Rectal smooth muscle tissue (tissue), 1 donor: ENCODE results near the gene CEBPZ.

Experiments used
- H3K27ac ChIP-seq: one replicate; pipeline ENCODE4 v1.7.0; 2013; ENCODE audit warnings: low read depth, low read length, inconsistent platforms
- H3K27me3 ChIP-seq: one replicate; pipeline ENCODE4 v1.7.0; 2013; ENCODE audit warnings: low read length; ENCODE audit not compliant: control insufficient read depth, insufficient read depth
- H3K36me3 ChIP-seq: one replicate; pipeline ENCODE4 v1.7.0; 2013; ENCODE audit warnings: low read length; ENCODE audit not compliant: control insufficient read depth, insufficient read depth
- H3K4me1 ChIP-seq: one replicate; pipeline ENCODE4 v1.7.0; 2013; ENCODE audit warnings: low read length; ENCODE audit not compliant: control insufficient read depth, insufficient read depth
- H3K4me3 ChIP-seq: one replicate; pipeline ENCODE4 v1.7.0; 2013; ENCODE audit warnings: low read length
- H3K9ac ChIP-seq: one replicate; pipeline ENCODE4 v1.7.0; 2013; ENCODE audit warnings: low read length

The CEBPZ gene

DNA sequence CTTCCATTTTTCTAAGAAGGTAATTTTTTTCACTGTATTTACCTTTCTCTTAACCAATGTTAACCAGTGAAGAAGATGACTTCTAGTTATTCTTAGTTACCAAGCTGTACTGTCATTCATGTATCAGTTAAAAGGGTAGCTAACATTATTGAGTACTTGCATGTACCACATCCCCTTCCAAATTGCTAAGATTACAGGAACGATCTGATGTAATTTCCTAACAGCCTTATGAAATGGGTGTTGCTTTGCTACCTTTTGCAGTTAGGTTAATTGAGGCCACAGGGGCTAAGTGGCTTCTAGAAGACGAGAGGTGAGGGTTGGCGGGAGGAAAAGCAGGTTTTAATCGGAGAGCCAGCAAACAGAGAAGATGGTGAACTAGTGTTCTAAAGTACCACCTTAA, 41.1 kb downstream of the CEBPZ start:
- Histone ChIP-seq H3K4me3 (no peak overlapping the region), H3K27ac (no peak overlapping the region), H3K9ac (no peak overlapping the region), H3K27me3 (no peaks in the 10 kb centered on the region), H3K36me3 (no peaks in the 10 kb centered on the region), H3K4me1 (no peaks in the 10 kb centered on the region)

DNA sequence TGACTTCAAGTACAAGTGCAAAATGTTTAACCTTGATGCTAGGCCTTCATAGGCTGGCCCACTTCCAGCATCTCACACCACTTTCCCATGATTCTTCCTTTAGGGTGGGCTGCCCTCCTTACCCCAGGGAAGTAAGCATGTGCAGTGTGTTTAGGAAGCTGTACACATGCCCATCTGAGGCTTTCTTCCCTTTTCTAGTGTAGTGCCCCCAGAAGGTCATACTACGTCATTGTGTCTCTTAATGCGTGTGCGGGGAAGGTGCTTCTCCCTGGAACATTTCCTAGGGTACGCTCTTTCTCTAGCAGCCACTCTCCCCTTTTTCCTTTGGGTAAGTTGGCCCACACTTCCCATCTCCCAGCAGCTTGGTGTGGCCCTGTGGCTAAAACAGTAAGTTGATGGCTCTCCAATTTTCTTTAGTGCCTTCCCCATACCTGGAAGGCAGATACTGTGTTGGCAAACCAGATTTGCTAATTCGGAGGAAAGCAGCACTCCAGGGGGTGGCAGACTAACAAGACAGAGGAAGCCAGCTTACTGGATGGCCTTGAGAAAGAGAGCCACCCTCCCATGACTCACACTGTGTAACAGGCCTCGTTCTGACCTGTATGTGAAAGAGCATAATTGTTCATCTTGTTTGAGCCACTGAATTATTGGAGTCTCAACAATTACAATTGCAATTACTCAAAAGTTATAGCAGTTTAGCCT, 41.8 kb downstream of the CEBPZ start:
- Histone ChIP-seq H3K9ac (no peak overlapping the region), H3K27ac (no peak overlapping the region), H3K4me1 (no peaks in the 10 kb centered on the region), H3K27me3 (no peaks in the 10 kb centered on the region), H3K4me3 (no peak overlapping the region), H3K36me3 (no peaks in the 10 kb centered on the region)

DNA sequence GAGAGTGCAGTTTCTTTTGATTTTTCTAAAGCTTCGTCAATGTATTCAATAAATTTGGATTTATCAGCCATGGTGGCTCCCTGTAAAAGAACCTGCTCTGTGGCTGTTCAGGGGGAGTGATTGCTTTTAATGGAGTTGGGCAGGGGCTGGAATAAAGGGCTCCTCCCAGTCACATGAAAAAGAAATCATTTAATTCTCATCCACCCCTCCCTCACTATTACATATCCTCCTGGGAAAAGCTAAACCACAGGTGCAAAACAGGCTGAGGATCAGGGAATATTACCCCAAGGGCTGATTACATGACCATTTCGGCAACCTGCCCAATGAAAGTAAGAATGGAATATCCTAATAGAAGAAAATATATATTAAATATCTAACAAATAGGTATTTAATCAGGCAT, 42.8 kb downstream of the CEBPZ start, which contains the start of gene SULT6B1:
TSS of gene SULT6B1 (minus strand) at position 101 of the 400 bp plus-strand sequence. CDS start at position 71, 30 bp downstream.
- H3K27ac ChIP-seq = no peak within 1 kb of the TSS
- no peaks in the 10 kb centered on the region for H3K4me1 ChIP-seq
- no peaks in the 10 kb centered on the region for H3K36me3 ChIP-seq
- no peak within 1 kb of the TSS for H3K4me3 ChIP-seq
- no peaks in the 10 kb centered on the region for H3K27me3 ChIP-seq
- no peak within 1 kb of the TSS for H3K9ac ChIP-seq

DNA sequence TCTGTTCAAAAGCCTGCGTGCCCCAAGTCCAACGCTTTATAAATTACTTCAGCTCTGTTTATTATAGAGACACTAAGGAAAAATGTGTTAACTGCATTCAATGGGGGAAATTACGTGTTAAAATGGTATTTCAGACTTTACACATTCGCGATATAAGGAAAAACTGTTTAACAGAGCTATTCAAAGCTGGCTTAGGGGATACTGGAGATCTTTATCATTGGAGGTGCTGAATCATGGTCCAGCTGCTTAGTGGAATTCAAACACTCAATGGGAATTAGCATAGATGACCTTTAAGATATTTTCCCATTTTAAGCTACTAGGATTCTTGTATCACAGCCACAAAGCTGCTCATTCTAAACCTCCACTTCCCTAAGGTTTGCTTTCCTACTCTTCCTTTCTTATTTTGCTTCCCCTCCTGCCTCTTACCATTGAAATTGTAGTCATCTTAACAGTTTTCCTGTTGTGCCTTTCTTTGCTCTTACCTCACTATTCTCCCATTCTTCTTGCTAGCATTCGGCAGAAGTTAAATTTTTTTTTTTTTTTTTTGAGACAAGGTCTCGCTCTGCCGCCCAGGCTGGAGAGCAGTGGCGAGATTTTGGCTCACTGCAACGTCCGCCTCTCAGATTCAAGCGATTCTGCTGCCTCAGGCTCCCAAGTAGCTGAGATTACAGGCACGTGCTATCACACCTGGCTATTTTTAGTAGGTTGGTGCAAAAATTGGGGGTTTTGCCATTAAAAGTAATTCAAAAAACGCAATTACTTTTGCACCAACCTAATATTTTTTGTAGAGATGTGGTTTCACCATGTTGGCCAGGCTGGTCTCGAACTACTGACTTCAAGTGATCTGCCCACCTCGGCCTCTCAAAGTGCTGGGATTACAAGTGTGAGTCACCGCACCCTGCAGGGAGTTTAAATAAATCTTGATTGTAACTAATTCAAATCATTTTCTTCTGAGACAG, 49.4 kb downstream of the CEBPZ start:
- no peak overlapping the region for H3K9ac ChIP-seq
- no peaks in the 10 kb centered on the region for H3K36me3 ChIP-seq
- no peaks in the 10 kb centered on the region for H3K4me1 ChIP-seq
- no peaks in the 10 kb centered on the region for H3K27me3 ChIP-seq
- H3K27ac ChIP-seq = no peak overlapping the region
- no peak overlapping the region for H3K4me3 ChIP-seq

DNA sequence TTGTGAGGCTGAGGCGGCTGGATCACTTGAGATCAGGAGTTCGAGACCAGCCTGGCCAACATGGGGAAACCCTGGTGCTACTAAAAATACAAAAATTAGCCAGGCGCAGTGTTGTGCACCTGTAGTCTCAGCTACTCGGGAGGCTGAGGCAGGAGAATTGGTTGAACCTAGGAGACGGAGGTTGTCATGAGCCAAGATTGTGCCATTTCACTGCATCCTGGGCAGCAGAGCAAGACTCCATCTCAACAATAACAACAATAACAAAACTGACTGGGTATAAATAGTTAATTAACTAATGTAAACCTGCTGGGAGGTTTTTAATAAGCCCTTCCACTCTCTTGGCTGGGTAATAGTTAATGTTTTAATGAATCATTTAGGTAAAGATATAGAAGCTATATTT, 50.8 kb downstream of the CEBPZ start:
- H3K27ac ChIP-seq = no peak overlapping the region
- H3K9ac ChIP-seq = no peak overlapping the region
- H3K36me3 ChIP-seq = no peaks in the 10 kb centered on the region
- no peaks in the 10 kb centered on the region for H3K4me1 ChIP-seq
- H3K27me3 ChIP-seq = no peaks in the 10 kb centered on the region
- no peak overlapping the region for H3K4me3 ChIP-seq

DNA sequence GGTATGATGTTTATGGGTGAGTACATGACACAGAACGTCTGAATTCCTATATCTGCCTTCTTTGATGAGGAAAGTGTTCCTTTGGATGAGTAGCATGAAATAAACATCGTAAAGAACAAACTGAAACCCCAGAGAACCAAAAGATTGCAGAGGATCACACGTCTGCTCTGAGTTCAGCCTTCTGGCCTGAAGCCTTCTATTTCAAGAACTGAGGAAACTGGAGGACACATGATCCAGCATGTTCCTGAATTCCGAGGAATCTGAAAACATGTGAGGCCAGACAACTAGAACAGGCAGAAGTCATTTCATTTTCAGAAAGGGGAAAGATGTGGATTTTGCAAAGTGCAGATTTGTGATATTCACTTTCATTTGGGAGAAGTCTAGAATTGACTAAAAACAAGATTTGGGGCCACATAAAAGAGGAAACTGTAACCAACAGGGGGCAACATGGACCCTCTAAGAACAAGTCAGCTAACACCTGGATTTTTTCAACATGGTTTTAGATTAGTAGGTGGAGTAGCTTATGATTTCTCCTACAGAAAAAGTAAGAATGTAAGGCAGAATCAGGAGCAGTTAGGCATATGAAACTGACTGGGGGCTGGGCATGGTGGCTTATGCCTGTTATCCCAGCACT, 51.3 kb downstream of the CEBPZ start:
- H3K4me3 ChIP-seq = no peak overlapping the region
- no peak overlapping the region for H3K27ac ChIP-seq
- H3K27me3 ChIP-seq = no peaks in the 10 kb centered on the region

DNA sequence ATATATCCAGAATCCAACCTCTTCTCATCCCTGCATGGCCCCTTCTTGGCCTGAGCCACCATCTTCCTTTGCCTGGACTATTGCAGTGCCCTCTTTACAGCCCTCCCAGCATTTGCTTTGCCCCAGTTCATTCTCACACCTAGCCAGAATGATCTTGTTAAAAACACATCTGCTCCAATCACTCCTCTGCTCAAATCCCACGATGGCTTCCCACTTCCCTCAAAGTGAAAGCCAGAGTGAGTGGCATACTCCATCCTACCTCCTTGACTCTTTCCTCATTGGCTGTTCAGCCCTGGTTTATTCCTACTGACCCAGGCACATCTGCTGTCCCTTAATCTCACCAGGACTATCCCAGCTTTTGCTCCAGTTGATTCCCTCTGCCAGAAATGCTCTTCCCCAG, 57.7 kb downstream of the CEBPZ start:
- H3K27me3 ChIP-seq = no peaks in the 10 kb centered on the region
- no peaks in the 10 kb centered on the region for H3K4me1 ChIP-seq
- H3K27ac ChIP-seq = no peak overlapping the region
- H3K4me3 ChIP-seq = no peak overlapping the region
- H3K9ac ChIP-seq = no peak overlapping the region
- no peaks in the 10 kb centered on the region for H3K36me3 ChIP-seq

More for the DNA sequence above, 51.3 kb downstream of the CEBPZ start:
- Histone ChIP-seq H3K9ac (no peak overlapping the region), H3K36me3 (no peaks in the 10 kb centered on the region), H3K4me1 (no peaks in the 10 kb centered on the region)

DNA sequence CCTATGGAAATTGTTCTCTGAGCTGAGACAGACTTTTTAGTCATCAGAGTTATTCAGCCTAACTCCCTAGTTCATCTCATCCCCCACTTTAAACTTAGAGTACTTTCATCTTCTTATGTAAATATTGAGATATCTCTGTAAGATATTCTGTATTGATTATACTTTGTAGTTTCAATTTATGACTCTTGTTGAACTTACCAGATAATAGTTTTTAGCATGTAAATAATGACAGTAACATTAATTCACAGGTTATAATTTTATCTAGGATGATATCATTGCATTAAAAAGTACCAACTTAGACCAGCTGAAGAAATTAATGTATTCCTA, 59.8 kb downstream of the CEBPZ start:
- Histone ChIP-seq H3K4me1 (no peaks in the 10 kb centered on the region), H3K4me3 (no peak overlapping the region), H3K9ac (no peak overlapping the region), H3K36me3 (no peaks in the 10 kb centered on the region), H3K27ac (no peak overlapping the region), H3K27me3 (no peaks in the 10 kb centered on the region)

DNA sequence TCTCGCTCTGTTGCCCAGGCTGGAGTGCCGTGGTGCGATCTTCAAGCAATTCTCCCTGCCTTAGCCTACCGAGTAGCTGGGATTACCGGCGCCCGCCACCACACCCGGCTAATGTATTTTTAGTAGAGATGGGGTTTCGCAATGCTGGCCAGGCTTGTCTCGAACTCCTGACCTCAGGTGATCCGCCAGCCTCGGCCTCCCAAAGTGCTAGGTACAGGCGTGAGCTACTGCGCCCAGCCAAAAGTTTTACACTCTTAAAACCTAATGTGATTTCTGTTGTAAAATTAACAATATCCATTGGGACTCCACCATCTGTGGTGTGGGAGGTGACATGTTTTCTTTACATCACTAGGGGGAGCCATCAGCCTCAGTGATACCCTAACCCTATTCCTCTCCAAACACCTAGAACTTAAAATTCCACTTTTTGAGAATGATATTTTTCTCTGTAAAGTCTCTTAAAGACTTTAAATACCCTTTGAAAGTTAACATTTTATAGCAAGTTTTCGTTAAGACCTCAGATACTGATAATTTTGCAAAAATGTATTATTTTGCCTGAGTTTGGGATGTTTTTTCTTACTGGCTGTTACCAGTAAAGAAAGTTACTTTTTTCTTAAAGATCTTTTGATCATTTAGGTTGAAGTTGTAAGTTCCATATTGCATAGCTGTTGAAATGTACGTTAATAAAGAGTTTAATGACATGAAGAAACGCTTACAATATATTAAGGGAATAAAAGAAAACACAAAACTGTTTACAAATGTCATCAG, 63.0 kb downstream of the CEBPZ start:
- H3K4me3 ChIP-seq = no peak overlapping the region
- H3K9ac ChIP-seq = no peak overlapping the region
- H3K27ac ChIP-seq = no peak overlapping the region
- no peaks in the 10 kb centered on the region for H3K4me1 ChIP-seq
- no peaks in the 10 kb centered on the region for H3K27me3 ChIP-seq
- H3K36me3 ChIP-seq = no peaks in the 10 kb centered on the region

DNA sequence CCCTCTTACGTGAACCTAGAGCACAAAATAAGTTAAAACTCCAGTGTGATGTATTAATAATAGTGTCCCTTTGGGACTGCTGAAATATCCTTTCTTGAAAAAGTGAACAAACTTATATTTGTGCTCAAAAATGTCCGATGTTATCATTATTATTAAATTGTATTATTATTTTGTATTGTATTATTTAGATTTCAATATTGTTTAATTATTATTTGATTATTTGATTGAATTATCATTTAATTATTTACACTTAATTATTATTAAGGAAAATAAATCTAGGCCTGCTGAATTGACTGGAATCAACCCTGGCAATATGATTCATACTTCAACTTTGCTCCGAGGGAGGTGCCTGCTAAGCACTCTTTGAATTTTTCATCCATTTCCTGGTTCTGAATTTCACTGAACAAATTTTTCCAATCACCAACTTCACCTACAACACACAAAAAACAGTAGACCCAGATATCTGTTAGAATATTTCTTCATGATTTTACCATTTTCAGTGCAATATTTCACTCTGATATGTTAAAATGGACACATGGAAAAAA, 63.7 kb downstream of the CEBPZ start:
- Histone ChIP-seq H3K36me3 (no peaks in the 10 kb centered on the region), H3K4me3 (no peak overlapping the region), H3K27ac (no peak overlapping the region), H3K9ac (no peak overlapping the region), H3K4me1 (no peaks in the 10 kb centered on the region), H3K27me3 (no peaks in the 10 kb centered on the region)

DNA sequence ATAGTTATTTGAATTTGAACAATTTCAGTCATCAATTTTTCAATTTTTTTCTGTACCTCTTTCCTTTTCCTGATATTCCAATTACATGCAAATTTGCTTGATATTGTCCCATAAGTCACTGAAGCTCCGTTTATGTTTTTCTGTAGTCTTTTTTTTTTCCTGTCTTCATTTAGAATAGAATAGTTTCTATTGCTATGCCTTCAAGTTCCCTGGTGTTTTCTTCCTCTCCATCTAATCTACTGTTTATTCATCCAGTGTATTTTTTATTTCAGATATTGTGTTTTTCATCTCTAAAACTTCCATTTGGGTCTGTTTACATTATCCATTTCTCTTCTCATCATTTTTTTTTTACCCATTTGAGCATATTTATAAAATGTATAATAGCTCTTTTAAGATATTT, 66.6 kb downstream of the CEBPZ start:
- no peaks in the 10 kb centered on the region for H3K36me3 ChIP-seq
- H3K4me3 ChIP-seq = no peak overlapping the region
- H3K9ac ChIP-seq = no peak overlapping the region
- no peaks in the 10 kb centered on the region for H3K27me3 ChIP-seq
- no peaks in the 10 kb centered on the region for H3K4me1 ChIP-seq
- no peak overlapping the region for H3K27ac ChIP-seq
